ENCODE measurements around the gene CCDC85A.

DNA sequence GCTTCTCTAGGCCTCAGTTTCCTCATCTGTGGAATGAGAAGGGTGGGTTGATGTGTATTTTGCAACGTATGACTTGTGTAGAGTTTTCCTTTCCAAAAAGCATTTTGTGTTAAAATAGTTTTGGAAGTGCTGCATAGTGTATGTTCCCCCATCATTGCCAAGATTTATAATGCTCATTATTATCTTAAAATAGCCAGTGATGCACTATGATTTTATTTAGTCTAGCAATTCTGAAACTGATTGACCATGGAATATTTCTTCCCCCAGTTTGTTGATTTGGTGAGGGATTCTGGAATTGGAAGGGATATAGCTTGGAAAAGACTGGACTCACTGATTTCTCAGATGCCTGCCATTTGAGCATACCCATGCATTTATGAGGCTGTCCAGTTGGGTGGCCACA is 130.6 kb downstream of the CCDC85A start:
- TF ChIP-seq, protein P1, sequence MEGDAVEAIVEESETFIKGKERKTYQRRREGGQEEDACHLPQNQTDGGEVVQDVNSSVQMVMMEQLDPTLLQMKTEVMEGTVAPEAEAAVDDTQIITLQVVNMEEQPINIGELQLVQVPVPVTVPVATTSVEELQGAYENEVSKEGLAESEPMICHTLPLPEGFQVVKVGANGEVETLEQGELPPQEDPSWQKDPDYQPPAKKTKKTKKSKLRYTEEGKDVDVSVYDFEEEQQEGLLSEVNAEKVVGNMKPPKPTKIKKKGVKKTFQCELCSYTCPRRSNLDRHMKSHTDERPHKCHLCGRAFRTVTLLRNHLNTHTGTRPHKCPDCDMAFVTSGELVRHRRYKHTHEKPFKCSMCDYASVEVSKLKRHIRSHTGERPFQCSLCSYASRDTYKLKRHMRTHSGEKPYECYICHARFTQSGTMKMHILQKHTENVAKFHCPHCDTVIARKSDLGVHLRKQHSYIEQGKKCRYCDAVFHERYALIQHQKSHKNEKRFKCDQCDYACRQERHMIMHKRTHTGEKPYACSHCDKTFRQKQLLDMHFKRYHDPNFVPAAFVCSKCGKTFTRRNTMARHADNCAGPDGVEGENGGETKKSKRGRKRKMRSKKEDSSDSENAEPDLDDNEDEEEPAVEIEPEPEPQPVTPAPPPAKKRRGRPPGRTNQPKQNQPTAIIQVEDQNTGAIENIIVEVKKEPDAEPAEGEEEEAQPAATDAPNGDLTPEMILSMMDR (IDR thresholded peaks at IDR 0.05), result no peak
- TF ChIP-seq POLR2AphosphoS5 (IDR thresholded peaks at IDR 0.05; ENCODE audit: insufficient read depth in 1 of 2, low read depth in 1 of 2), result no peak

All from vagina (tissue), 2 donors.